ENCODE measurements around the gene CA5A.

The CA5A gene

GRCh38 chr16:87855852-87856715 lies 80.2 kb downstream of the CA5A start:
- peak overlapping the region; percentile 52 for H3K4me2 ChIP-seq (ENCODE audit: insufficient read depth, low read length)

GRCh38 chr16:87854907-87855683 lies 81.2 kb downstream of the CA5A start:
- H3K79me2 ChIP-seq (ENCODE audit: insufficient read depth, low read length) = peaks cover 100% of the 10 kb centered on the region
- DNase-seq = no peak
- H3K4me2 ChIP-seq (ENCODE audit: insufficient read depth, low read length) = peak overlapping the region; percentile 52
- peak overlapping the region; percentile 85 for H3K27ac ChIP-seq (ENCODE audit: low read length)
- H3K4me3 ChIP-seq (ENCODE audit: low read depth in 1 of 2, low read length in 2 of 2) = no peak overlapping the region
- peak overlapping the region; percentile 7; the same call in 1 of the 2 replicates for H3K9ac ChIP-seq (ENCODE audit: low read depth, low read length)
- no peaks in the 10 kb centered on the region for H3K27me3 ChIP-seq (ENCODE audit: insufficient read depth, low read length, poor library complexity)
- no peak for ATAC-seq (ENCODE audit: insufficient read depth, low read depth)
- H3K4me1 ChIP-seq (ENCODE audit: insufficient read depth, low read length) = peaks cover 84% of the 10 kb centered on the region
- peaks cover 98% of the 10 kb centered on the region for H4K20me1 ChIP-seq (ENCODE audit: insufficient read depth, low read length)
- H3K9me3 ChIP-seq (ENCODE audit: insufficient read depth, low read length, severe bottlenecking) = no peaks in the 10 kb centered on the region
- H3K36me3 ChIP-seq (ENCODE audit: insufficient read depth, low read length) = peaks cover 98% of the 10 kb centered on the region
- H2AFZ ChIP-seq (ENCODE audit: low read depth, low read length) = no peak overlapping the region
- TF ChIP-seq CTCF (IDR thresholded peaks at IDR 0.05; ENCODE audit: borderline replicate concordance, extremely low read depth, low read length, poor library complexity, severe bottlenecking) (no peak), EZH2 (IDR thresholded peaks at IDR 0.05; ENCODE audit: borderline replicate concordance, low read depth, low read length, severe bottlenecking) (no peak)

More at GRCh38 chr16:87855852-87856715, 80.2 kb downstream of the CA5A start:
- H3K4me1 ChIP-seq (ENCODE audit: insufficient read depth, low read length) = peaks cover 90% of the 10 kb centered on the region
- H2AFZ ChIP-seq (ENCODE audit: low read depth, low read length) = no peak overlapping the region
- H3K9ac ChIP-seq (ENCODE audit: low read depth, low read length) = no peak overlapping the region; the same call in 1 of the 2 replicates
- no peak for DNase-seq
- H3K4me3 ChIP-seq (ENCODE audit: low read depth in 1 of 2, low read length in 2 of 2) = no peak overlapping the region
- H3K27me3 ChIP-seq (ENCODE audit: insufficient read depth, low read length, poor library complexity) = no peaks in the 10 kb centered on the region
- no peak for ATAC-seq (ENCODE audit: insufficient read depth, low read depth)
- TF ChIP-seq CTCF (IDR thresholded peaks at IDR 0.05; ENCODE audit: borderline replicate concordance, extremely low read depth, low read length, poor library complexity, severe bottlenecking) (no peak), EZH2 (IDR thresholded peaks at IDR 0.05; ENCODE audit: borderline replicate concordance, low read depth, low read length, severe bottlenecking) (no peak)
- H4K20me1 ChIP-seq (ENCODE audit: insufficient read depth, low read length) = peaks cover 97% of the 10 kb centered on the region
- H3K36me3 ChIP-seq (ENCODE audit: insufficient read depth, low read length) = peaks cover 96% of the 10 kb centered on the region
- no peaks in the 10 kb centered on the region for H3K9me3 ChIP-seq (ENCODE audit: insufficient read depth, low read length, severe bottlenecking)
- H3K27ac ChIP-seq (ENCODE audit: low read length) = peak overlapping the region; percentile 54
- H3K79me2 ChIP-seq (ENCODE audit: insufficient read depth, low read length) = peaks cover 100% of the 10 kb centered on the region

- peaks cover 100% of the 10 kb centered on the region for H3K79me2 ChIP-seq (ENCODE audit: insufficient read depth, low read length)
- H2AFZ ChIP-seq (ENCODE audit: low read depth, low read length) = no peak overlapping the region
- no peak for TF ChIP-seq EZH2 (IDR thresholded peaks at IDR 0.05; ENCODE audit: borderline replicate concordance, low read depth, low read length, severe bottlenecking)
- peaks cover 81% of the 10 kb centered on the region for H3K4me1 ChIP-seq (ENCODE audit: insufficient read depth, low read length)
- H3K9ac ChIP-seq (ENCODE audit: low read depth, low read length) = peak overlapping the region; percentile 29
- no peaks in the 10 kb centered on the region for H3K9me3 ChIP-seq (ENCODE audit: insufficient read depth, low read length, severe bottlenecking)
- DNase-seq (no peak), ATAC-seq (ENCODE audit: insufficient read depth, low read depth) (no peak)
- H3K4me3 ChIP-seq (ENCODE audit: low read depth in 1 of 2, low read length in 2 of 2) = no peak overlapping the region; a peak in 1 of 4 replicates
- H3K4me2 ChIP-seq (ENCODE audit: insufficient read depth, low read length) = peak overlapping the region; percentile 52
- peaks cover 98% of the 10 kb centered on the region for H3K36me3 ChIP-seq (ENCODE audit: insufficient read depth, low read length)
- no peaks in the 10 kb centered on the region for H3K27me3 ChIP-seq (ENCODE audit: insufficient read depth, low read length, poor library complexity)
- peaks cover 100% of the 10 kb centered on the region for H4K20me1 ChIP-seq (ENCODE audit: insufficient read depth, low read length)
- H3K27ac ChIP-seq (ENCODE audit: low read length) = peak overlapping the region; percentile 85
Measured at GRCh38 chr16:87854053-87854906, 82.0 kb downstream of the CA5A start.

Measured in DND-41 (cell line).